Stomach (tissue), 9 donors: ENCODE data around the gene SMOC2. TPM values are rescaled to one million over a fixed set of nuclear protein-coding genes. Genes with fewer than 3 reads are reported as not detected.

Source experiments
- DNase-seq, 2 donors: peaks; one replicate each; pipeline versions ENCODE4 v3.0.0 to v3.0.0-alpha.2; 2013 to 2019
- H3K27ac ChIP-seq, 5 donors: fragments of 200-600 bp in 4 of 5; sonication (generic) in 4 of 5; one replicate each; pipeline ENCODE4 v1.5.1; 2013 to 2019; ENCODE audit warnings: mild to moderate bottlenecking in 1 of 5, moderate library complexity in 1 of 5
- H3K27me3 ChIP-seq, 3 donors: fragments of 200-600 bp; sonication (generic); one replicate each; pipeline ENCODE4 v1.5.1; 2017 to 2019; ENCODE audit warnings: mixed run types in 1 of 3
- H3K36me3 ChIP-seq, 4 donors: fragments of 200-600 bp; sonication (generic); 1 replicate in 3 of 4; 2 replicates in 1 of 4; pipeline ENCODE4 v1.5.1; 2016 to 2019
- H3K4me1 ChIP-seq, 4 donors: fragments of 200-600 bp; sonication (generic); one replicate each; pipeline ENCODE4 v1.5.1; 2016 to 2019
- H3K4me3 ChIP-seq, 4 donors: fragments of 200-600 bp; sonication (generic) in 3 of 4; one replicate each; pipeline ENCODE4 v1.5.1; 2016 to 2019; ENCODE audit warnings: mild to moderate bottlenecking in 1 of 4
- H3K9me3 ChIP-seq, 4 donors: fragments of 200-600 bp; sonication (generic); one replicate each; pipeline ENCODE4 v1.5.1; 2016 to 2019
- EP300 ChIP-seq: sonication (generic); formaldehyde crosslinking; IDR thresholded peaks from one replicate; pipeline ENCODE4 v1.6.1; 2017; ENCODE audit warnings: antibody characterized with exemption
- POLR2A ChIP-seq, 4 donors: fragments of 450-650 bp; IDR thresholded peaks; one replicate each; pipeline ENCODE4 v1.6.1; 2016; ENCODE audit warnings: antibody characterized with exemption in 4 of 4, control low read depth in 2 of 4, mild to moderate bottlenecking in 1 of 4, moderate library complexity in 1 of 4
- POLR2AphosphoS5 ChIP-seq, 3 donors: sonication (generic); formaldehyde crosslinking; IDR thresholded peaks; one replicate each; pipeline ENCODE4 v1.6.1; 2016; ENCODE audit warnings: antibody characterized with exemption in 3 of 3
- WGBS, 5 donors: extraction: QIAGEN DNeasy Blood & Tissue Kit in 3 of 5; methylation state at CpG; one replicate each; pipeline versions ENCODE4 v1.1.5 to v1.1.7; 2013 to 2018; 5-methylcytosine and 5-hydroxymethylcytosine counted together
- intact Hi-C: fragments of 100-400 bp; cut with DNase I; formaldehyde crosslinking; loops from one replicate; pipeline ENCODE4 v1.15.1; 2023; ENCODE audit warnings: low total_unique reads
- polyA plus RNA-seq, 3 donors: library from polyadenylated mRNA; stranded (reverse); fragments of 200-250 nt; gene quantifications; one replicate each; pipeline ENCODE4 v1.2.3, GENCODE V29; 2013
- total RNA-seq, 5 donors: library from RNA; depleted of rRNA; stranded (reverse); fragments of >200 nt; gene quantifications; one replicate each; pipeline versions ENCODE4 v1.1.0 to v1.2.3, GENCODE V29; 2014 to 2016
- TF ChIP-seq, protein P1 (sequence below), 7 experiments: fragments of 450-650 bp in 4 of 7; fragments of 200-600 bp in 3 of 7; sonication (generic) in 3 of 7; IDR thresholded peaks; one replicate each; pipeline ENCODE4 v1.5.1; 2016 to 2019; ENCODE audit warnings: antibody characterized with exemption in 7 of 7, control low read depth in 2 of 7, mild to moderate bottlenecking in 1 of 7
- donor health status: healthy with polysubstance abuse.
- donor health status: Bipolar disorder and iron deficiency.
- donor health status: healthy.

The SMOC2 gene
- total and polyA plus RNA-seq, 8 donors, result 7.9 to 520 (median 76.9) TPM

DNA sequence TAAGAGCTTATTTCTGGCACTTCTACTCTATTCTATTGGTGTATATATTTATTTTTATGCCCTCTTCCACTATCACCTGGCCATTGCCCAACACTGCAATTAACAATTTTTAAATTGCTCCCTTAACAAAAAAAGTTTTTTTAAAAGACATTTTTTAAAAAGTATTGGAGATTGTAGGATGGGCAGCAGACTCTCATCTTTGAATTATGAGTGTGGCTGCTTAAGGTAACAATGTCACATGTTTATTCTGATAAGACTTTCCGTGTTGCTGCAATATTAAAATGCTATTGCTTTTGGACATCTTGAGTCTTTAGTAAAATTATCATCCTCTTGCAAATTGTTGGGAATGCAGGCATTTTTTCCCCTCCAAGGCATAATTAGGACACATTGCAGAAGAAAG is 31.4 kb downstream of the SMOC2 start:
- TF ChIP-seq POLR2A (IDR thresholded peaks at IDR 0.05) (no peak), EP300 (no peak), POLR2AphosphoS5 (IDR thresholded peaks at IDR 0.05) (no peak)
- TF ChIP-seq, protein P1, sequence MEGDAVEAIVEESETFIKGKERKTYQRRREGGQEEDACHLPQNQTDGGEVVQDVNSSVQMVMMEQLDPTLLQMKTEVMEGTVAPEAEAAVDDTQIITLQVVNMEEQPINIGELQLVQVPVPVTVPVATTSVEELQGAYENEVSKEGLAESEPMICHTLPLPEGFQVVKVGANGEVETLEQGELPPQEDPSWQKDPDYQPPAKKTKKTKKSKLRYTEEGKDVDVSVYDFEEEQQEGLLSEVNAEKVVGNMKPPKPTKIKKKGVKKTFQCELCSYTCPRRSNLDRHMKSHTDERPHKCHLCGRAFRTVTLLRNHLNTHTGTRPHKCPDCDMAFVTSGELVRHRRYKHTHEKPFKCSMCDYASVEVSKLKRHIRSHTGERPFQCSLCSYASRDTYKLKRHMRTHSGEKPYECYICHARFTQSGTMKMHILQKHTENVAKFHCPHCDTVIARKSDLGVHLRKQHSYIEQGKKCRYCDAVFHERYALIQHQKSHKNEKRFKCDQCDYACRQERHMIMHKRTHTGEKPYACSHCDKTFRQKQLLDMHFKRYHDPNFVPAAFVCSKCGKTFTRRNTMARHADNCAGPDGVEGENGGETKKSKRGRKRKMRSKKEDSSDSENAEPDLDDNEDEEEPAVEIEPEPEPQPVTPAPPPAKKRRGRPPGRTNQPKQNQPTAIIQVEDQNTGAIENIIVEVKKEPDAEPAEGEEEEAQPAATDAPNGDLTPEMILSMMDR (IDR thresholded peaks at IDR 0.05), result no peak
- Histone ChIP-seq H3K27ac (no peak overlapping the region), H3K4me1 (peaks cover 0 to 23% (median 6%) of the 10 kb centered on the region in 4 donors), H3K36me3 (no peaks in the 10 kb centered on the region), H3K27me3 (no peaks in the 10 kb centered on the region), H3K9me3 (peaks cover 0 to 11% (median 0%) of the 10 kb centered on the region in 4 donors), H3K4me3 (no peak overlapping the region)
- intact Hi-C loops, result no loop called here
- DNase-seq, result no peak
- 67 to 79% (median 74%) methylated on average over 1 of the region's 1 CpG for WGBS, 5 donors

DNA sequence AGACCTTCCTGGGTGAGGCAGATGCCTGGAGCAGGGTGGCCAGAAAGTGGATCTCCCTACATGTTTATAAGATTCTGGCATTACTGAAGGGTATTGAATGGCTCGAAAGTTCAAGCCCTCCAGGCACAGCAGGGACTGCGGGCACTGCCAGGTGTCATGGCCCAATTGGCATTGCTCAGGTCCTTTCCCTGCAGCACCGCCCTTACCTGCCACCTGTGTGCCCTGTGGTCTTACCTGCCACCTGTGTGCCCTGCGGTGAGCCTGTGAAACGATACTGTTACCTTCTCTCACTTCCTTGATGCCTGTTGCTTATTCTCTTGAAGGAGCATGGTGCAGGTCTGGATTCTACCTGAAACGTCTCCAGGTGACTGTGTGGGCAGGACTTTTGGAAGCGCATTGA is 32.2 kb downstream of the SMOC2 start:
- H3K27me3 ChIP-seq, result no peaks in the 10 kb centered on the region
- no peaks in the 10 kb centered on the region for H3K36me3 ChIP-seq
- H3K4me1 ChIP-seq, result peaks cover 0 to 18% (median 6%) of the 10 kb centered on the region in 4 donors
- H3K27ac ChIP-seq, result no peak overlapping the region
- H3K4me3 ChIP-seq, result no peak overlapping the region
- intact Hi-C loops, result no loop called here
- TF ChIP-seq EP300, result no peak
- TF ChIP-seq, protein P1 (IDR thresholded peaks at IDR 0.05), result no peak
- no peak for TF ChIP-seq POLR2A (IDR thresholded peaks at IDR 0.05)
- no peak for TF ChIP-seq POLR2AphosphoS5 (IDR thresholded peaks at IDR 0.05)
- H3K9me3 ChIP-seq, result peaks cover 0 to 11% (median 0%) of the 10 kb centered on the region in 4 donors
- no peak for DNase-seq
- 81 to 92% (median 86%) methylated on average over 7 of the region's 7 CpGs for WGBS, 5 donors

DNA sequence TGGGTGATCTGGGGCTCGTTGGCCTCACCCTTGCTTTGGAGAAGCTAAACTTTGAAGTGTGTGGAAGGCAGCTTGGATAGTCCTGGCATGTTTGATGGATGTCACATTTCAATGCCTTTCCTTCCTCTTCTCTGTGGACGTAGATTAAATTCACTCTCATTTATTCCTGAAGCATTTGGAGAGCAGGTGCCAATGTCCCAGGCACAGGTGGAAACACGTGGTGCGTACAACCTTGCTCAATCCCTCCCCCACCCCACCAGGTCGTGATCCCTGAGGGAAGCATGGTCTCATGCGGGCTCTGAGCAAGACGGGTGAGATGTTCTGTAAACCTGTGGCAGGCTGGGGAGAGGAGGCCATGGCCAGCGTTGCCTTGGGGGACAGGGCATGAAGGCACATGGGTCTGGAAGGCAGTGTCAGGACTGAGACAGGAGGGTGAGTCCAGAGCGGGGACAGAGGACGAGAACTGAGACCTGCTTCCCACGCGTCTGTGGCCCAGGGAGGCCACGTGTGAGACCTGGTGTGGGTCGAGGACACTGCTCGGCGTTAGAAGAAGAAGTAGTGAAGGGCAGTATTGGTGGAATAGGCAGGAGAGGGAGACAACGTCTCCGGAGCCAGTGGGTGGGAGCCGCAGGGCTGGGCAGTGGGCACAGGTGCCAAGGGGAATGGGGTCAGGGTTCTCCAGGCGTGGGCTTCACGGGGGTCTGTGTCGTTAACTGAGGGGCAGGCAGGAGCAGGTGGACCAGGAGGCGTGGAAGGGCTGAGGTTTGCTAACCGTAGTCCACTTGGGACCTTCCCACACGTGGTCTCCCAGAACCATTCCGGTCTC is 34.4 kb downstream of the SMOC2 start:
- Histone ChIP-seq H3K4me1 (no peaks in the 10 kb centered on the region), H3K27me3 (no peaks in the 10 kb centered on the region), H3K27ac (no peak overlapping the region), H3K9me3 (peaks cover 0 to 23% (median 1%) of the 10 kb centered on the region in 4 donors), H3K36me3 (no peaks in the 10 kb centered on the region), H3K4me3 (no peak overlapping the region)
- DNase-seq, result no peak
- WGBS, 5 donors, result 85 to 91% (median 86%) methylated on average over 26 of the region's 26 CpGs
- TF ChIP-seq, protein P1 (IDR thresholded peaks at IDR 0.05), result no peak
- TF ChIP-seq POLR2A (IDR thresholded peaks at IDR 0.05), result no peak
- TF ChIP-seq EP300, result no peak
- TF ChIP-seq POLR2AphosphoS5 (IDR thresholded peaks at IDR 0.05), result no peak
- intact Hi-C loops, result no loop called here

DNA sequence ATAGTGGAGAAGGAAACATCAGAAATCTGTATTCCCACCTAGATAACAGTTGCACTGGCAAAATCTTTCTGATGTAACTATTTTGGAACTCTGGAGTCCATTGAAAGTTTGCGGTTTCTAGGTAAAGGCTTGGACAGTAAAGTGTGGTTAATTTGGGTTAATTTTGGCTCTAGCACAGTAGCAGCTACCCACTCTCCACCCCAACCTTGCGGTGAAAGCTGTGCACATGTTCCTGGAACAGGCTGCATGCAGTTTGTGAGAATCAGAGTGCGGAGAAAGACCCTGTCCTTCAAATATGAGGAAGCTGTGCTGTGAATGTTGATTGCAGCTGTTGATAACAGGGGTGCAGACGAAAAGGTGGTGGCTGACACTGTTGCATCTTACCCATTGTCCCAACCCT is 38.4 kb downstream of the SMOC2 start:
- WGBS, 5 donors, result 87 to 96% (median 90%) methylated on average over 4 of the region's 4 CpGs
- DNase-seq, result no peak
- peaks cover 0 to 17% (median 3%) of the 10 kb centered on the region in 4 donors for H3K9me3 ChIP-seq
- H3K4me3 ChIP-seq, result no peak overlapping the region
- no peaks in the 10 kb centered on the region for H3K36me3 ChIP-seq
- TF ChIP-seq POLR2A (IDR thresholded peaks at IDR 0.05), result no peak
- TF ChIP-seq EP300, result no peak
- TF ChIP-seq, protein P1 (IDR thresholded peaks at IDR 0.05), result no peak
- no peak for TF ChIP-seq POLR2AphosphoS5 (IDR thresholded peaks at IDR 0.05)
- peaks cover 0 to 2% (median 0%) of the 10 kb centered on the region in 4 donors for H3K4me1 ChIP-seq
- intact Hi-C loops, result no loop called here
- no peak overlapping the region for H3K27ac ChIP-seq
- no peaks in the 10 kb centered on the region for H3K27me3 ChIP-seq
